Mucosa of descending colon (tissue), 3 donors: Measurements from ENCODE around the gene DENND4A. TPM values are rescaled to one million over a fixed set of nuclear protein-coding genes. Genes with fewer than 3 reads are reported as not detected.

Experiments
- ATAC-seq: fragments of 200-7000 bp; cut with Tn5 transposase; one replicate; pipeline ENCODE4 v1.9.1; 2020; ENCODE audit warnings: mild to moderate bottlenecking, moderate library complexity
- DNase-seq, 3 donors: peaks; one replicate each; pipeline ENCODE4 v3.0.0-alpha.2; 2020
- H3K36me3 ChIP-seq: fragments of 200-600 bp; one replicate; pipeline ENCODE4 v1.8.0; 2021; ENCODE audit warnings: low read depth, mild to moderate bottlenecking
- H3K4me1 ChIP-seq: fragments of 200-600 bp; one replicate; pipeline ENCODE4 v1.8.0; 2021; ENCODE audit warnings: low read depth, mild to moderate bottlenecking
- H3K4me3 ChIP-seq: fragments of 200-600 bp; one replicate; pipeline ENCODE4 v1.8.0; 2021; ENCODE audit warnings: mild to moderate bottlenecking
- H3K9me3 ChIP-seq: fragments of 200-600 bp; one replicate; pipeline ENCODE4 v1.8.0; 2021; ENCODE audit warnings: mild to moderate bottlenecking
- intact Hi-C, 2 donors: fragments of 100-400 bp; cut with DNase I in 1 of 2; cut with micrococcal nuclease in 1 of 2; formaldehyde crosslinking; loops; one replicate each; pipeline versions ENCODE4 v1.11.0 to v1.11.1; 2022; cut with DNase I, micrococcal nuclease
- total RNA-seq, 3 donors: library from RNA; stranded (reverse); fragmentation: NEBNext Ultra II Directional in 2 of 3; extraction: Animal tissue kit (Norgen Biotek cat#: 25700) in 2 of 3; gene quantifications; one replicate each; pipeline versions ENCODE4 v1.2.1 to v1.2.4, GENCODE V29; 2021 to 2023
- TF ChIP-seq, protein P1 (sequence below): fragments of 200-600 bp; IDR thresholded peaks from one replicate; pipeline ENCODE4 v1.8.0; 2022; ENCODE audit warnings: antibody characterized with exemption, mild to moderate bottlenecking
- donor health status: DM: no; HTN: no; CAD: no; lungs with moderate emphysema.
- donor health status: DM: no; HTN: no; CAD: no.
- donor health status: DM: no; HTN: yes; CAD: no.

The DENND4A gene
- total RNA-seq, 3 donors from 2014 or later, result 20.3 to 34.7 (median 20.7) TPM

DNA sequence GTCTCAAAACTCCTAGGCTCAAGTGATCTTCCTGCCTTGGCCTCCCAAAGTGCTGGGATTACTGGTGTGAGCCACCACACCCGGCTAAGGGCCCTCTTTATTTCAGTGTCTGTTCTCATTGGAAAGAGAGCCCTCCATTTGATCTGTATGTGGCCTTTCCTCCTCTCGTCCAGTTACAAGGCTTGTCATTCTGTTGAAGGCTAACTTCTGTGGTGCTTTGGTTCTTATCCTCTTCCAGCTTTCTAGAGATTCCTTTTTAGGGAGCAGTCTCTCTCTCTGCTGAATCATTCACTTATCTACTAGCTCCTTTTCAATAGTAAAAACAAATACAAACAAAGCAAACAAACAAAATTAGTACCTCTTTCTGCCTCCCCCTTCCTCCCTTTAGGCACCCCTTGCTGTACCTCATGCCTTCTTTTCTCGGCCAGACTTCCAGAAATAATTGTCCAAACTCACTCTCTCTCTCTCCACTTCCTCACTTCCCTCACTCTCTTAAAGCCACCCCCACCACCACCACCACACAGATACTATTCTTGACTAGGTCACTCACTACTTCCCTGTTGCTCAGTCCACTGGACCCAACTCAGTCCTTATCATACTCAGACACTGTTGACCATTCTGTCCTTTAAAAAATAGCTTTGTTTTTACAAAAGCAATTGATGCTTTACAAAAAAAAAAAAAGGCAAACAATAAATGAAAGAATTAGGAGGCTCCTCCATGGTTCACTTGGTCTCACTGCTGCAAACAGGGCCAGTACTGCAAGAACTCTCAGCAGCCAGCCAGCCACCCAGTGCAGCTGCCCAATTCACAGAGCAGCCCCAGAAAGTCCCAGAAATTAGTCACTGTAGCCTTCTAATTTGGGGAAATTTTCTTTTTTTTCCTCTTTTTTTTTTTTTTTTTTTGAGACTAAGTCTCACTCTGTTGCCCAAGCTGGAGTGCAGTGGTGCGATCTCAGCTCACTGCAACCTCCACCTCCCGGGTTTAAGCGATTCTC lies 45.5 kb upstream of the DENND4A start:
- ATAC-seq, result no peak
- H3K4me1 ChIP-seq, result peaks cover 12% of the 10 kb centered on the region

DNA sequence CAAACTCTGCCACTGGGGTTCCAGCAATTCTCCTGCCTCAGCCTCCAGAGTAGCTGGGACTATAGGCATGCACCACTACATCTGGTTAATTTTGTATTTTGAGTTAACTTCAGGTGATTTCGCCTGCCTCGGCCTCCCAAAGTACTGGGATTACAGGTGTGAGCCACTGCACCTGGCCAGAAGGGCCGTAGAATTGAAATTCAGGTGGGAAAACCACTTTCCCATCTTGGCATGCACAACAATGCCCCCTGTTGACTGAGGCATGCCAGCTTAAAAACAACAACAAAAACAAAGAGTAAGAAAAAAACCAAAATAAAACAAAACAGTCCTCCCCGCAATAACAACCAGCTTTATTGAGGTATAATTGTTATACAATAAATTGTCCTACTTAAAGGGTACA lies 44.6 kb upstream of the DENND4A start:
- no peak for DNase-seq
- no peaks in the 10 kb centered on the region for H3K9me3 ChIP-seq
- H3K36me3 ChIP-seq, result no peaks in the 10 kb centered on the region
- TF ChIP-seq, protein P1, sequence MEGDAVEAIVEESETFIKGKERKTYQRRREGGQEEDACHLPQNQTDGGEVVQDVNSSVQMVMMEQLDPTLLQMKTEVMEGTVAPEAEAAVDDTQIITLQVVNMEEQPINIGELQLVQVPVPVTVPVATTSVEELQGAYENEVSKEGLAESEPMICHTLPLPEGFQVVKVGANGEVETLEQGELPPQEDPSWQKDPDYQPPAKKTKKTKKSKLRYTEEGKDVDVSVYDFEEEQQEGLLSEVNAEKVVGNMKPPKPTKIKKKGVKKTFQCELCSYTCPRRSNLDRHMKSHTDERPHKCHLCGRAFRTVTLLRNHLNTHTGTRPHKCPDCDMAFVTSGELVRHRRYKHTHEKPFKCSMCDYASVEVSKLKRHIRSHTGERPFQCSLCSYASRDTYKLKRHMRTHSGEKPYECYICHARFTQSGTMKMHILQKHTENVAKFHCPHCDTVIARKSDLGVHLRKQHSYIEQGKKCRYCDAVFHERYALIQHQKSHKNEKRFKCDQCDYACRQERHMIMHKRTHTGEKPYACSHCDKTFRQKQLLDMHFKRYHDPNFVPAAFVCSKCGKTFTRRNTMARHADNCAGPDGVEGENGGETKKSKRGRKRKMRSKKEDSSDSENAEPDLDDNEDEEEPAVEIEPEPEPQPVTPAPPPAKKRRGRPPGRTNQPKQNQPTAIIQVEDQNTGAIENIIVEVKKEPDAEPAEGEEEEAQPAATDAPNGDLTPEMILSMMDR, result no peak
- intact Hi-C loops, result no loop called here
- H3K4me1 ChIP-seq, result peaks cover 21% of the 10 kb centered on the region
- ATAC-seq, result no peak
- H3K4me3 ChIP-seq, result no peak overlapping the region

More for the DNA sequence above, 45.5 kb upstream of the DENND4A start:
- no peak for DNase-seq
- Histone ChIP-seq H3K9me3 (no peaks in the 10 kb centered on the region), H3K36me3 (no peaks in the 10 kb centered on the region), H3K4me3 (no peak overlapping the region)
- intact Hi-C loops, result no loop called here
- TF ChIP-seq, protein P1, result no peak

DNA sequence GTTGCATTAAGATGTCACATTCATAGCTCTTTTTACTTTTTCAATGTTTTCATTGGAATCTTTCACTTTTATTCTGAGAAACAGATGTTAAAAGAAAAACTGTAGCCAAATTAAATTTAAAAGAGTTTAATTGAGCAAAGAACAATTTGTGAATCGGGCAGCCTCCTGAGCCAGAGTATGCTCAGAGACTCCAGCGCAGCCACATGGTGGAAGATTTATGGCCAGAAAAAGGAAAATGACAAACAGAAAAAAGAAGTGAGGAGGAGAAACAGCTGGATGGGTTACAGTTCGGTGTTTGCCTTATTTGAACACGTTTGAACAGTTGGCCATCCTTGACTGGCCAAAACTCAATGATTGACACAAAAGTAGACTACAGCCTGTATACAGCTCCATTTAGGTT lies 43.4 kb upstream of the DENND4A start:
- intact Hi-C loops, result no loop called here
- no peak overlapping the region for H3K4me3 ChIP-seq
- ATAC-seq (no peak), DNase-seq (no peak)
- H3K36me3 ChIP-seq, result no peaks in the 10 kb centered on the region
- H3K4me1 ChIP-seq, result peaks cover 24% of the 10 kb centered on the region
- TF ChIP-seq, protein P1, result no peak
- no peaks in the 10 kb centered on the region for H3K9me3 ChIP-seq

DNA sequence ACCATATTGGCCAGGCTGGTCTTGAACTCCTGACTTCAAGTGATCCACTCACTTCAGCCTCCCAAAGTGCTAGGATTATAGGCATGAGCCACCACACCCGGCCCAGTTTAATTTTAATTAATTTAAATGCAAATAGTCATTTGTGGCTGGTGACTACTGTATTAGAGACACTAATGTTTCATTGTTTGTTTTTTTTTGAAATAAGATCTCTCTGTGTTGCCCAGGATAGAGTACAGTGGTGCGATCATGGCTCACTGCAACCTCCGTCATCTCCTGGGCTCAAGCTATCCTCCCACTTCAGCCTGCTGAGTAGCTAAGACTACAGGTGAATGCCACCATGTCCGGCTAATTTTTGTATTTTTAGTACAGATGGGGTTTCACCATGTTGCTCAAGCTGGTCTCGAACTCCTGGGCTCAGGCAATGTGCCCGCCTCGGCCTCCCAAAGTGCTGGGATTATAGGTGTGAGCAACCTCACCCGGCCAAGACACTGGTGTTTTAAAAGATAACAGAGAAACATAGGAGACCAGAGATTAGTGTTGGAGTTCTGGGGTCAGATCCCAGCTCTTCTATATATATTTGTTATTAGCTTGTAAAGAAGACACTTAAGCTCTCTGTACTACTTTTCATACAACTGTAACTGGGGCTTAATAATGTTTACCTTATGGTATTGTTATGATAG lies 42.6 kb upstream of the DENND4A start:
- Histone ChIP-seq H3K4me1 (peaks cover 25% of the 10 kb centered on the region), H3K36me3 (no peaks in the 10 kb centered on the region), H3K4me3 (no peak overlapping the region), H3K9me3 (no peaks in the 10 kb centered on the region)
- ATAC-seq, result no peak
- intact Hi-C loops, result no loop called here
- TF ChIP-seq, protein P1, result no peak
- no peak for DNase-seq

DNA sequence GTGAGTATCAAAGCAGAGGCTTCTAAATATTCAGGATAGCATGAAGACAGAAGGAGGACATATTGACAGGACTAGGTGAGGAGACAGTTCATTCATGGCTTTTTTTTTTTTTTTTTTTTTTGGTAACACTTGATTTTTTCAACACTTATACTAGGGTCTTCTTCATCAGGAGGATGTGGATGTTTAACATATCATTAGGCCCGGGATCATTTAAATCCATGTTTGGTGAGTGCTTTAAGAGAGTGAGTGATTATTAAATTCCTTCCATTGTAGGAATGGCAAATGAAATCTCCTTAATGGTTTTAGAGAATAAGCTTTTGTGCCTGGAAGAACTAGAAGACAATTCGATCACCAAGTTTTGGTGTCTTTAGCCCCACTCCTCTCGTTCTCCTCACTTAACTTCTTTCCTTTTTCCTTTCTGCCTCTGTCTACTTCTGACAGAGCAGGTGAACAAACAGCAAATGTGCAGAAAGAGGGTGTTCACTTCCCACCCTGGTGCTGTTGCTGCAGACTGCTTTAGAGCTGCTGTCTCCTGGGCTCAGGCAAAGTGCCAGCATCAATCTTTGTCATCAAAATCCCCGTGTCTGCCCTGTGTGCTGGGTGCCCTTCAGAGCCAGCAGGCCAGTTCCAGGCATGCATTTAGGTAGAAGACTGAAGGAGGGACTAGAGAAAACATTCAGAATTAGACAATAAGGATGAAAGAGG lies 41.6 kb upstream of the DENND4A start:
- TF ChIP-seq, protein P1, result no peak
- Histone ChIP-seq H3K4me1 (peaks cover 29% of the 10 kb centered on the region), H3K36me3 (no peaks in the 10 kb centered on the region), H3K9me3 (no peaks in the 10 kb centered on the region), H3K4me3 (no peak overlapping the region)
- intact Hi-C loops, result no loop called here
- no peak for ATAC-seq
- DNase-seq, result peak in 1 of 3 donors; percentile 45
